ACC112 (cell line): ENCODE data around the gene VWA7.
"Not testable (repeated sequence)": the region's sequence is repeated elsewhere in the genome, so short reads cannot be mapped to it uniquely, and the experiment has no call there.

Experiments used
- H2AFZ ChIP-seq: fragments of 200-600 bp; sonication (generic); one replicate; pipeline ENCODE4 v1.6.0; 2017; ENCODE audit warnings: antibody characterized with exemption, low read length; ENCODE audit not compliant: unreplicated experiment
- H3K27ac ChIP-seq: fragments of 200-600 bp; sonication (generic); 2 replicates; pipeline ENCODE4 v1.5.1; 2014; ENCODE audit warnings: low read depth, mild to moderate bottlenecking, antibody characterized with exemption, low read length, moderate library complexity
- H3K27me3 ChIP-seq: fragments of 200-600 bp; sonication (generic); 2 replicates; pipeline ENCODE4 v1.6.1; 2014; ENCODE audit warnings: mild to moderate bottlenecking, antibody characterized with exemption, low read length, moderate library complexity, mixed read lengths; ENCODE audit not compliant: insufficient read depth
- H3K36me3 ChIP-seq: fragments of 200-600 bp; sonication (generic); 2 replicates; pipeline ENCODE4 v1.6.1; 2016; ENCODE audit warnings: mild to moderate bottlenecking, antibody characterized with exemption, low read length, moderate library complexity, mixed read lengths; ENCODE audit not compliant: insufficient read depth
- H3K4me1 ChIP-seq: fragments of 200-600 bp; sonication (generic); one replicate; pipeline ENCODE4 v1.6.1; 2016; ENCODE audit warnings: low read length, mixed read lengths; ENCODE audit not compliant: insufficient read depth, unreplicated experiment, control insufficient read depth
- H3K4me3 ChIP-seq: fragments of 200-600 bp; sonication (generic); 2 replicates; pipeline ENCODE4 v1.5.1; 2014; ENCODE audit warnings: mild to moderate bottlenecking, low read depth, low read length
- H3K79me2 ChIP-seq: fragments of 200-600 bp; sonication (generic); one replicate; pipeline ENCODE4 v1.6.0; 2016; ENCODE audit warnings: low read length; ENCODE audit not compliant: control insufficient read depth, unreplicated experiment, insufficient read depth

VWA7 gene

DNA sequence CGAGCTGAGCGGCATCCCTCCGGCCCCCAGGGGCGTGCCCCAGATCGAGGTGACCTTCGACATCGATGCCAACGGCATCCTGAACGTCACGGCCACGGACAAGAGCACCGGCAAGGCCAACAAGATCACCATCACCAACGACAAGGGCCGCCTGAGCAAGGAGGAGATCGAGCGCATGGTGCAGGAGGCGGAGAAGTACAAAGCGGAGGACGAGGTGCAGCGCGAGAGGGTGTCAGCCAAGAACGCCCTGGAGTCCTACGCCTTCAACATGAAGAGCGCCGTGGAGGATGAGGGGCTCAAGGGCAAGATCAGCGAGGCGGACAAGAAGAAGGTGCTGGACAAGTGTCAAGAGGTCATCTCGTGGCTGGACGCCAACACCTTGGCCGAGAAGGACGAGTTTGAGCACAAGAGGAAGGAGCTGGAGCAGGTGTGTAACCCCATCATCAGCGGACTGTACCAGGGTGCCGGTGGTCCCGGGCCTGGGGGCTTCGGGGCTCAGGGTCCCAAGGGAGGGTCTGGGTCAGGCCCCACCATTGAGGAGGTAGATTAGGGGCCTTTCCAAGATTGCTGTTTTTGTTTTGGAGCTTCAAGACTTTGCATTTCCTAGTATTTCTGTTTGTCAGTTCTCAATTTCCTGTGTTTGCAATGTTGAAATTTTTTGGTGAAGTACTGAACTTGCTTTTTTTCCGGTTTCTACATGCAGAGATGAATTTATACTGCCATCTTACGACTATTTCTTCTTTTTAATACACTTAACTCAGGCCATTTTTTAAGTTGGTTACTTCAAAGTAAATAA is 40.2 kb upstream of the VWA7 start:
- H3K27me3 ChIP-seq, H3K27ac ChIP-seq, H3K36me3 ChIP-seq, H2AFZ ChIP-seq: not testable (repeated sequence)
- H3K79me2 ChIP-seq = peaks cover 12% of the 10 kb centered on the region
- H3K4me1 ChIP-seq = peaks cover 28% of the 10 kb centered on the region
- peak overlapping the region; percentile 72 for H3K4me3 ChIP-seq

DNA sequence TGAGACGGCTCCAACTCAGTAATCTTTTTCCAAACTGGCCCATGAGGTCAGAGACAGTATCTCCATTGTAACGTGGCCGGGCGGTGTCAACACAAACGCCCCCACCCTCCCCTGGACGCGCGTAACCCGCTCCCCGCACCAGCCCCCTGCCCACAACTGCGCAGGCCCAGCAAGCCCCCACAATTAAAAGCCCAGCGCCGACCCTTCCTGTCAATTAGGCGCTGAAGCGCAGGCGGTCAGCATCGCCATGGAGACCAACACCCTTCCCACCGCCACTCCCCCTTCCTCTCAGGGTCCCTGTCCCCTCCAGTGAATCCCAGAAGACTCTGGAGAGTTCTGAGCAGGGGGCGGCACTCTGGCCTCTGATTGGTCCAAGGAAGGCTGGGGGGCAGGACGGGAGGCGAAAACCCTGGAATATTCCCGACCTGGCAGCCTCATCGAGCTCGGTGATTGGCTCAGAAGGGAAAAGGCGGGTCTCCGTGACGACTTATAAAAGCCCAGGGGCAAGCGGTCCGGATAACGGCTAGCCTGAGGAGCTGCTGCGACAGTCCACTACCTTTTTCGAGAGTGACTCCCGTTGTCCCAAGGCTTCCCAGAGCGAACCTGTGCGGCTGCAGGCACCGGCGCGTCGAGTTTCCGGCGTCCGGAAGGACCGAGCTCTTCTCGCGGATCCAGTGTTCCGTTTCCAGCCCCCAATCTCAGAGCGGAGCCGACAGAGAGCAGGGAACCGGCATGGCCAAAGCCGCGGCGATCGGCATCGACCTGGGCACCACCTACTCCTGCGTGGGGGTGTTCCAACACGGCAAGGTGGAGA is 38.1 kb upstream of the VWA7 start, which contains the start of the genes HSPA1A and HSPA1L:
Gene HSPA1A (plus strand): TSS at position 519 of the 814 bp plus-strand sequence. CDS start 214 bp downstream, at position 733.
Gene HSPA1L (minus strand): TSS at position 259 of the 814 bp plus-strand sequence. CDS start 3,311 bp downstream, outside the sequence.
- H2AFZ ChIP-seq = peak within 1 kb of the TSS; percentile 84

DNA sequence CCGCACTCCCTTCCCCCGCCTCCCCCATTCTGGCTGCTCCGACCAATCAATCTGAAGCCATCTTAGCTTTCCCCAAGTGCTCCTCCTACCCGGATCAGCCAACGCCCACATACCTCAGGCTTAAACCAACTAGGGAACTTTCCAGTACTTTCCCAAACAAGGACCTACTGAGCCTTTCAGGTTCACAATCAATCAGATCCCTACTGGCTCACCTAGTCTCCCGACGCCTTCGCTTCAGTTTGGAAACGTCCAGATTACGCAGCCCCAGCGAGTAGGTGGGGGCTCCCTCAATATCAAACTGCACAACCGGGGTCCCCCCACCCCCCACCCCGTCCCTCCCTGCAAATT is 37.5 kb upstream of the VWA7 start:
- Histone ChIP-seq H3K27me3 (no peaks in the 10 kb centered on the region), H3K4me1 (peaks cover 17% of the 10 kb centered on the region), H3K4me3 (peak overlapping the region; percentile 80), H3K79me2 (peaks cover 10% of the 10 kb centered on the region), H2AFZ (peak overlapping the region; percentile 84), H3K27ac (peak overlapping the region; percentile 91), H3K36me3 (no peaks in the 10 kb centered on the region)

More for the DNA sequence above, 38.1 kb upstream of the VWA7 start, which contains the start of the genes HSPA1A and HSPA1L:
- peaks cover 22% of the 10 kb centered on the region for H3K4me1 ChIP-seq
- no peaks in the 10 kb centered on the region for H3K27me3 ChIP-seq
- H3K27ac ChIP-seq = peak within 1 kb of the TSS; percentile 91
- H3K36me3 ChIP-seq = no peaks in the 10 kb centered on the region
- peak within 1 kb of the TSS; percentile 80 for H3K4me3 ChIP-seq
- peaks cover 10% of the 10 kb centered on the region for H3K79me2 ChIP-seq

GRCh38 chr6:31813465-31813849 is 36.3 kb upstream of the VWA7 start:
- Histone ChIP-seq H2AFZ (peak overlapping the region; percentile 6), H3K36me3 (no peaks in the 10 kb centered on the region), H3K27ac (peak overlapping the region; percentile 50), H3K4me3 (peak overlapping the region; percentile 33), H3K27me3 (no peaks in the 10 kb centered on the region), H3K4me1 (peaks cover 9% of the 10 kb centered on the region), H3K79me2 (peaks cover 4% of the 10 kb centered on the region)

GRCh38 chr6:31811645-31812044 is 34.5 kb upstream of the VWA7 start:
- H2AFZ ChIP-seq = no peak overlapping the region
- no peaks in the 10 kb centered on the region for H3K36me3 ChIP-seq
- H3K27ac ChIP-seq = no peak overlapping the region
- H3K4me3 ChIP-seq = no peak overlapping the region
- no peaks in the 10 kb centered on the region for H3K27me3 ChIP-seq
- H3K79me2 ChIP-seq = no peaks in the 10 kb centered on the region
- peaks cover 9% of the 10 kb centered on the region for H3K4me1 ChIP-seq

DNA sequence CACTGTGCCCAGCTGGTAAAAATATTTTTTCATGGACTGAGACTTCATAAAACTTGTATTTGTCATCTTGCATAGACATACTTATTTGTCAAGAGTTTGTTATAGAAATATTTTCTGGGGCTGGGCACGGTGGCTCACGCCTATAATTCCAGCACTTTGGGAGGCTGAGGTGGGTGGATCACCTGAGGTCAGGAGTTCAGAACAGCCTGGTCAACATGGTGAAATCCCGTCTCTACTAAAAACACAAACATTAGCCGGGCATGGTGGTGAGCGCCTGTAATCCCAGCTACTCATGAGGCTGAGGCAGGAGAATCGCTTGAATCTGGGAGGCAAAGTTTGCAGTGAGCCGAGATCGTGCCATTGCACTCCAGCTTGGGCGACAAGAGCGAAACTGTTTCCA is 31.5 kb upstream of the VWA7 start:
- not testable (repeated sequence) for H3K27ac ChIP-seq, H3K36me3 ChIP-seq, H2AFZ ChIP-seq, H3K27me3 ChIP-seq, H3K4me3 ChIP-seq
- Histone ChIP-seq H3K4me1 (peaks cover 12% of the 10 kb centered on the region), H3K79me2 (peaks cover 20% of the 10 kb centered on the region)

GRCh38 chr6:31806470-31807272 is 29.5 kb upstream of the VWA7 start, which contains the start of gene LSM2:
Gene LSM2 (minus strand): TSS chr6:31806966. CDS start chr6:31806757, 209 bp downstream.
- Histone ChIP-seq H3K4me1 (peaks cover 9% of the 10 kb centered on the region), H3K79me2 (peaks cover 20% of the 10 kb centered on the region), H3K27me3 (no peaks in the 10 kb centered on the region), H3K27ac (peak within 1 kb of the TSS; percentile 71), H2AFZ (peak within 1 kb of the TSS; percentile 89), H3K4me3 (peak within 1 kb of the TSS; percentile 89), H3K36me3 (no peaks in the 10 kb centered on the region)

DNA sequence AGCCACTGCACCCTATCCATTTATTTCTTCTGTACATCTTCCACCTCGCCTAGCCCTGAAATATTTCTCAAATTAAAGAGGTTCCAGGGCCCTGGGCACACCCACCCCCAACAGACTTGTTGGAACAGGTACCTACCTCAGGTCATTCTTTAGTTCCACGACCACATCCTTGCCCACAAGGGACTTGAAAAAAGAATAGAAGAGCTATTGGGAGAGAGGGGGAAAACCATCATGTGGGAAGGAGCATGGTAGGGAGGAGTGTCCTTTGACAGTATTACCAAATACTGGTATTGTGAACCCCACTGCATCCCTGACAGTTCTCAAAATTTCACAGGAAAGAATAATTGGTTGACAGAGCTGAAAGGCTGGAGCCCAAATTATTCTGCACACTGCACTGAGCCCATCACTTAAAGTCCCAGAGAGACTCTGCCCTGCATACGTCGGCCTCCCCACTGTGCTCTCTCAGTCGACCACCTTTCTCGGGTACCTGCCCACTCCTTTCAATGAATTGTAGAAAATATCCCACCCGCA is 28.9 kb upstream of the VWA7 start:
- no peaks in the 10 kb centered on the region for H3K36me3 ChIP-seq
- H3K4me3 ChIP-seq = peak overlapping the region; percentile 89
- H2AFZ ChIP-seq = peak overlapping the region; percentile 89
- no peaks in the 10 kb centered on the region for H3K27me3 ChIP-seq
- H3K79me2 ChIP-seq = peaks cover 20% of the 10 kb centered on the region
- peak overlapping the region; percentile 71 for H3K27ac ChIP-seq
- peaks cover 9% of the 10 kb centered on the region for H3K4me1 ChIP-seq

DNA sequence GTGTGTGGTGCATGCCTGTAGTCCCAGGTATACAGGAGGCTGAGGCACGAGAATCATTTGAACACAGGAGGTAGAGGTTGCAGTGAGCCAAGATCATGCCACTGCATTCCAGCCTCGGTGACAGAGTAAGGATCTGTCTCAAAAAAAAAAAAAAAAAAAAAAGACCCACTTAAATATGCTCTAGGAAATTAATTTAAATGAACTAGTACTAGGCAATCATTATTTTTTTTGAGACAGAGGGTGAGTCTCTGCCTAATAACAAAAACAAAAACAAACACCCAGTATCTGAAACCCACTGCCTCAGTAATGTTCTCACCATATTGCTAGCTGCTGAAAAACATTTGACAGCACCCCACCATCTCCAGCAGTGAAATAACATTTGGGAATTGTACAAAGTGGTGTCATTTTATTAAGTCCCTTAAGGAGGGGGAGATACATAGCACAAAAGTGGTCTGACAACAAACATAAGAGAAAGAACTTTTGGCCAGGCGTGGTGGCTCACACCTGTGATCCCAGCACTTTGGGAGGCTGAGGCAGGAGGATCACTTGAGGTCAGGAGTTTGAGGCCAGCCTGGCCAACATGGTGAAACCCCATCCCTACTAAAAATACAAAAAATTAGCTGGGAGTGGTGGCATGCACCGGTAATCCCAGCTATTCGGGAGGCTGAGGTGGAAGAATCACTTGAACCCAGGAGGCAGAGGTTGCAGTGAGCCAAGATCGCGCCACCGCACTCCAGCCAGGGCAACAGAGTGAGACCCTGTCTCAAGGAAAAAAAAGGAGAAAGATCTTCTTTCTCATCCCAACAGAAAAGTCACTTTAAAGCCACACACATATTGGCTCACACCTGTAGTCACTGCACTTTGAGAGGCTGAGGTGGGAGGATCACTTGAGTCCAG is 24.2 kb upstream of the VWA7 start:
- peaks cover 18% of the 10 kb centered on the region for H3K79me2 ChIP-seq
- H2AFZ ChIP-seq, H3K36me3 ChIP-seq, H3K4me1 ChIP-seq, H3K27ac ChIP-seq, H3K27me3 ChIP-seq, H3K4me3 ChIP-seq: not testable (repeated sequence)
